DOHH2 (cell line): ENCODE data around the gene DGKD.
"Not testable (repeated sequence)": the region's sequence is repeated elsewhere in the genome, so short reads cannot be mapped to it uniquely, and the experiment has no call there.

Experiments
- CTCF ChIP-seq: fragments of 200-600 bp; sonication (generic); IDR thresholded peaks from one replicate; pipeline ENCODE4 v1.5.1; 2014; ENCODE audit warnings: antibody characterized with exemption, mild to moderate bottlenecking, low read depth, low read length; ENCODE audit not compliant: poor library complexity, severe bottlenecking
- EZH2phosphoT487 ChIP-seq: fragments of 200-600 bp; sonication (generic); IDR thresholded peaks from 2 replicates; pipeline ENCODE4 v1.6.1; 2017; ENCODE audit warnings: borderline replicate concordance, mild to moderate bottlenecking, antibody characterized with exemption, low read length, moderate library complexity, mixed read lengths

GRCh38 chr2:233396726-233397665 is 42.7 kb downstream of the DGKD start:
- TF ChIP-seq CTCF, EZH2phosphoT487: not testable (repeated sequence)
